Activated T-cell treated with anti-CD3 and anti-CD28 coated beads, Interleukin-2, amount 50 U/mL, for 72 hours (primary cell): ENCODE data around the gene ETS2. TPM values are rescaled to one million over a fixed set of nuclear protein-coding genes. Genes with fewer than 3 reads are reported as not detected.
A peak's percentile ranks its signal among the peaks of the same experiment; 100 is the strongest.

ENCODE experiments used
- ATAC-seq, 2 donors: fragments of 150-1000 bp; cut with Tn5 transposase; replicated peaks in 1 of 2; 2 replicates each; pipeline ENCODE4 v1.10.0; 2021; ENCODE audit warnings: moderate library complexity in 2 of 2, mild to moderate bottlenecking in 1 of 2
- DNase-seq, 2 donors: peaks; one replicate each; pipeline ENCODE4 v3.0.0; 2021 to 2022; ENCODE audit warnings: mixed read lengths in 1 of 2
- H3K27ac Mint-ChIP-seq: one replicate; pipeline ENCODE4 v1.8.0; 2022; ENCODE audit warnings: mild to moderate bottlenecking, moderate library complexity, mixed read lengths
- H3K27me3 Mint-ChIP-seq: one replicate; pipeline ENCODE4 v1.8.0; 2022; ENCODE audit warnings: low read depth, mixed read lengths
- H3K36me3 Mint-ChIP-seq, 2 donors: one replicate each; pipeline ENCODE4 v1.8.0; 2022; ENCODE audit warnings: mixed read lengths in 2 of 2, mild to moderate bottlenecking in 1 of 2; ENCODE audit not compliant: insufficient read depth in 2 of 2
- H3K4me1 Mint-ChIP-seq: one replicate; pipeline ENCODE4 v1.8.0; 2022; ENCODE audit warnings: low read depth, mixed read lengths
- H3K4me3 Mint-ChIP-seq, 2 donors: one replicate each; pipeline ENCODE4 v1.8.0; 2022; ENCODE audit warnings: mild to moderate bottlenecking in 2 of 2, mixed read lengths in 2 of 2, moderate library complexity in 2 of 2
- H3K9me3 Mint-ChIP-seq, 2 donors: one replicate each; pipeline ENCODE4 v1.8.0; 2022; ENCODE audit warnings: mixed read lengths in 2 of 2
- total RNA-seq, 2 donors: library from RNA; stranded (reverse); gene quantifications; one replicate each; pipeline ENCODE4 v1.2.3, GENCODE V29; 2022

ETS2 gene
- total RNA-seq, 2 donors from 2014 or later, result 122 to 134 TPM

- no peaks in the 10 kb centered on the region for H3K9me3 Mint-ChIP-seq
- H3K27me3 Mint-ChIP-seq, result no peaks in the 10 kb centered on the region
- H3K4me3 Mint-ChIP-seq, result peak overlapping the region; percentile 15 to 67
- peaks cover 33 to 61% of the 10 kb centered on the region in 2 donors for H3K36me3 Mint-ChIP-seq
- ATAC-seq, result no peak
- no peak for DNase-seq
- H3K27ac Mint-ChIP-seq, result no peak overlapping the region
- peaks cover 59% of the 10 kb centered on the region for H3K4me1 Mint-ChIP-seq
Measured at GRCh38 chr21:38809198-38809878, 3.6 kb downstream of the ETS2 start.

GRCh38 chr21:38810034-38810825 is 4.5 kb downstream of the ETS2 start:
- ATAC-seq (no peak), DNase-seq (no peak)
- Mint-ChIP-seq H3K4me1 (peaks cover 62% of the 10 kb centered on the region), H3K27ac (peak overlapping the region; percentile 46), H3K9me3 (no peaks in the 10 kb centered on the region), H3K36me3 (peaks cover 42 to 69% of the 10 kb centered on the region in 2 donors), H3K27me3 (no peaks in the 10 kb centered on the region), H3K4me3 (peak overlapping the region; percentile 27 to 67)

GRCh38 chr21:38810826-38811164 is 5.1 kb downstream of the ETS2 start:
- Mint-ChIP-seq H3K36me3 (peaks cover 42 to 73% of the 10 kb centered on the region in 2 donors), H3K27me3 (no peaks in the 10 kb centered on the region), H3K9me3 (no peaks in the 10 kb centered on the region), H3K4me1 (peaks cover 67% of the 10 kb centered on the region), H3K27ac (peak overlapping the region; percentile 46), H3K4me3 (peak overlapping the region in 1 of 2 donors; percentile 67)
- DNase-seq (no peak), ATAC-seq (no peak)

GRCh38 chr21:38811257-38811656 is 5.5 kb downstream of the ETS2 start:
- Mint-ChIP-seq H3K27me3 (no peaks in the 10 kb centered on the region), H3K4me3 (peak overlapping the region in 1 of 2 donors; percentile 67), H3K27ac (peak overlapping the region; percentile 46), H3K4me1 (peaks cover 67% of the 10 kb centered on the region), H3K36me3 (peaks cover 43 to 74% of the 10 kb centered on the region in 2 donors), H3K9me3 (no peaks in the 10 kb centered on the region)
- ATAC-seq (peak in 1 of 2 donors; percentile 16), DNase-seq (no peak)

- ATAC-seq (no peak), DNase-seq (no peak)
- Mint-ChIP-seq H3K4me3 (no peak overlapping the region), H3K27me3 (no peaks in the 10 kb centered on the region), H3K9me3 (no peaks in the 10 kb centered on the region), H3K4me1 (peaks cover 57% of the 10 kb centered on the region), H3K36me3 (peaks cover 42 to 75% of the 10 kb centered on the region in 2 donors), H3K27ac (no peak overlapping the region)
Measured at GRCh38 chr21:38813143-38813542, 7.4 kb downstream of the ETS2 start.

- H3K27ac Mint-ChIP-seq, result no peak overlapping the region
- peaks cover 41 to 75% of the 10 kb centered on the region in 2 donors for H3K36me3 Mint-ChIP-seq
- H3K4me3 Mint-ChIP-seq, result no peak overlapping the region
- ATAC-seq, result no peak
- peaks cover 53% of the 10 kb centered on the region for H3K4me1 Mint-ChIP-seq
- H3K9me3 Mint-ChIP-seq, result no peaks in the 10 kb centered on the region
- no peaks in the 10 kb centered on the region for H3K27me3 Mint-ChIP-seq
- DNase-seq, result no peak
Measured at GRCh38 chr21:38813547-38813946, 7.8 kb downstream of the ETS2 start.

- no peaks in the 10 kb centered on the region for H3K9me3 Mint-ChIP-seq
- H3K36me3 Mint-ChIP-seq, result peaks cover 43 to 77% of the 10 kb centered on the region in 2 donors
- peaks cover 46% of the 10 kb centered on the region for H3K4me1 Mint-ChIP-seq
- no peak for DNase-seq
- H3K4me3 Mint-ChIP-seq, result no peak overlapping the region
- no peaks in the 10 kb centered on the region for H3K27me3 Mint-ChIP-seq
- ATAC-seq, result peak in 1 of 2 donors; percentile 42
- peak overlapping the region; percentile 75 for H3K27ac Mint-ChIP-seq
Measured at GRCh38 chr21:38814126-38815059, 8.7 kb downstream of the ETS2 start.

GRCh38 chr21:38815060-38815405 is 9.3 kb downstream of the ETS2 start:
- Mint-ChIP-seq H3K36me3 (peaks cover 43 to 77% of the 10 kb centered on the region in 2 donors), H3K27me3 (no peaks in the 10 kb centered on the region), H3K4me1 (peaks cover 41% of the 10 kb centered on the region), H3K27ac (peak overlapping the region; percentile 75), H3K9me3 (no peaks in the 10 kb centered on the region), H3K4me3 (no peak overlapping the region)
- ATAC-seq, result peak in 1 of 2 donors; percentile 61
- DNase-seq, result no peak

GRCh38 chr21:38816400-38816977 is 10.8 kb downstream of the ETS2 start:
- DNase-seq (no peak), ATAC-seq (no peak)
- no peak overlapping the region for H3K4me3 Mint-ChIP-seq
- H3K9me3 Mint-ChIP-seq, result no peaks in the 10 kb centered on the region
- peaks cover 27% of the 10 kb centered on the region for H3K4me1 Mint-ChIP-seq
- H3K36me3 Mint-ChIP-seq, result peaks cover 37 to 70% of the 10 kb centered on the region in 2 donors
- H3K27me3 Mint-ChIP-seq, result no peaks in the 10 kb centered on the region
- peak overlapping the region; percentile 72 for H3K27ac Mint-ChIP-seq

- Mint-ChIP-seq H3K9me3 (no peaks in the 10 kb centered on the region), H3K27me3 (no peaks in the 10 kb centered on the region), H3K4me3 (no peak overlapping the region), H3K27ac (no peak overlapping the region), H3K4me1 (peaks cover 22% of the 10 kb centered on the region), H3K36me3 (peaks cover 44 to 71% of the 10 kb centered on the region in 2 donors)
- DNase-seq (no peak), ATAC-seq (no peak)
Measured at GRCh38 chr21:38817371-38818324, 11.9 kb downstream of the ETS2 start.

- Mint-ChIP-seq H3K36me3 (peaks cover 45 to 70% of the 10 kb centered on the region in 2 donors), H3K4me3 (no peak overlapping the region), H3K27ac (no peak overlapping the region), H3K27me3 (no peaks in the 10 kb centered on the region), H3K4me1 (peaks cover 21% of the 10 kb centered on the region), H3K9me3 (no peaks in the 10 kb centered on the region)
- ATAC-seq (no peak), DNase-seq (no peak)
Measured at GRCh38 chr21:38818325-38818723, 12.6 kb downstream of the ETS2 start.
